ENCODE results near the gene KRT38. TPM values are rescaled to one million over a fixed set of nuclear protein-coding genes. Genes with fewer than 3 reads are reported as not detected.
"Not testable (repeated sequence)": the region's sequence is repeated elsewhere in the genome, so short reads cannot be mapped to it uniquely, and the experiment has no call there.

The KRT38 gene
- total RNA-seq, 2 experiments from 2014 or later, result not detected

DNA sequence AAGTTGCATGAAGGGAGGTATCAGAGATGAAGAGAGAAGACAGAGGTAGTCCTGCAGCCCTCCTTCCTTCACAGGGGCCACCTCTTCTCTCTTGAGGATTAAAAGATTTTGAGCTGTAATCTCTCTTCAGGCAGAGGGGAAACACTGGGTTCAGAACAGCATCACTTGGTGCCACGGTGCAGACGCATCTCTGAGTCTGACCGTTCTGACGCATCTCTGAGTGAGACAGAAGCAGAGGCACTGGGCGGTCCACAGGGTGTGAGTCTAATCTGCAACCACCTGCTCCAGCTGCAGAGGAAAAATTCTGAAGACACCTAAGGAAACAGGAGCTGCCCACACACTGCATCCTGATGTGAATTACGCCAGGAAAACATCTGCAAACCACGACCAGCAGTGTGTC lies 11.1 kb downstream of the KRT38 start:
- Mint-ChIP-seq H3K36me3 (no peaks in the 10 kb centered on the region), H3K9me3 (ENCODE audit: low read depth) (no peaks in the 10 kb centered on the region)
- CTCF ChIA-PET, result no interaction called here

DNA sequence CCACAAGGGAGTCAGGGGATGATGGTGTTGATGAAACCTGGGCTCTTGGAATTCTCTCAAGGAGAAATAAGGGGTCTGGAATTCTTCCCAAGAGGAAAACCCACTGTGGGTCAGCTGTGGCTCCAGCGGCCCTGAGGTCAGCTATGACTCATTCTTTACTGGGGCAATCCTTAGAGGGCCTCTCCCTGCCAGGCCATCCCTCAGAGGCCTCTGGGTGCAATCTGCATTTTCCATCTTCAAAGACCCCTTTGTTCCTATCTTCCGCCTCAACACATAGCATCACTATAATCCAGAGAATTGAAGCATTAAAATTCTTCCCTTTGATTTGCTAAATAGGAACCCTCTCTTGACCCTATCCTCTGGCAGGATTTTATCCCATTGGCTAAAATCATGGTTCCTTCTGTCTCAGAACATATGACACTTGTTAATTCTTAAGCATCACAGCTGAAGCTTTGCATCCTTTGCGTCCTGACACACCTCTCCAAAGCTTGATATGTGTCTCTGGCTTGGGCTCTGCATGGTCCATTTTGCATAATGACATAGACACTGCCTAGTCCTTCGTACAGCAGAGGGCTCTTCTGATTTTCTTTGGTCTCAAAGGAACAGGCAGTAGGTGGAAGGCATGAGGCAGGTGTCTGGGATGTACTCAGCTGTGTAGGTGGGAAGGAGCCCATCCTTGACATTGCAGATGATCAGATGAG lies 12.0 kb downstream of the KRT38 start:
- no peak overlapping the region for H3K27ac Mint-ChIP-seq
- no peaks in the 10 kb centered on the region for H3K9me3 Mint-ChIP-seq (ENCODE audit: low read depth)
- no peaks in the 10 kb centered on the region for H3K36me3 Mint-ChIP-seq
- H3K4me1 Mint-ChIP-seq, result no peaks in the 10 kb centered on the region
- CTCF ChIA-PET, result no interaction called here
- H3K4me3 Mint-ChIP-seq, result no peak overlapping the region
- no peak for DNase-seq
- peaks cover 10% of the 10 kb centered on the region for H3K27me3 Mint-ChIP-seq
- ATAC-seq, result no peak

More for the DNA sequence above, 11.1 kb downstream of the KRT38 start:
- ATAC-seq (no peak), DNase-seq (no peak)
- Mint-ChIP-seq H3K27ac (no peak overlapping the region), H3K4me3 (no peak overlapping the region), H3K4me1 (no peaks in the 10 kb centered on the region), H3K27me3 (peaks cover 10% of the 10 kb centered on the region)

GRCh38 chr17:41424111-41424635 lies 16.6 kb downstream of the KRT38 start, which contains the start of gene KRT37:
TSS of gene KRT37 (minus strand) at chr17:41424585. CDS start at chr17:41424523, 62 bp downstream.
- no peak within 1 kb of the TSS for H3K4me3 Mint-ChIP-seq
- no peak within 1 kb of the TSS for H3K27ac Mint-ChIP-seq
- CTCF ChIA-PET, result no interaction called here
- H3K9me3 Mint-ChIP-seq (ENCODE audit: low read depth), result no peaks in the 10 kb centered on the region
- no peak for DNase-seq
- H3K27me3 Mint-ChIP-seq, result peaks cover 4% of the 10 kb centered on the region
- no peaks in the 10 kb centered on the region for H3K36me3 Mint-ChIP-seq
- ATAC-seq, result no peak
- H3K4me1 Mint-ChIP-seq, result no peaks in the 10 kb centered on the region

- not testable (repeated sequence) for H3K4me3 Mint-ChIP-seq; H3K9me3 Mint-ChIP-seq (ENCODE audit: low read depth); DNase-seq; H3K27me3 Mint-ChIP-seq; H3K36me3 Mint-ChIP-seq; ATAC-seq; H3K4me1 Mint-ChIP-seq; H3K27ac Mint-ChIP-seq
- CTCF ChIA-PET, result interaction anchor here (0.6 kb wide), 1 partner anchor 12 kb away, joined by 4 read pairs; no protein-coding TSS in a partner anchor
Observed at GRCh38 chr17:41422586-41422985, 18.2 kb downstream of the KRT38 start.

- H3K27me3 Mint-ChIP-seq, result no peaks in the 10 kb centered on the region
- no peak overlapping the region for H3K27ac Mint-ChIP-seq
- ATAC-seq (no peak), DNase-seq (no peak)
- no peaks in the 10 kb centered on the region for H3K9me3 Mint-ChIP-seq (ENCODE audit: low read depth)
- H3K4me1 Mint-ChIP-seq, result no peaks in the 10 kb centered on the region
- CTCF ChIA-PET, result no interaction called here
- no peak overlapping the region for H3K4me3 Mint-ChIP-seq
- no peaks in the 10 kb centered on the region for H3K36me3 Mint-ChIP-seq
Observed at GRCh38 chr17:41421617-41422016, 19.2 kb downstream of the KRT38 start.

- Mint-ChIP-seq H3K4me1 (no peaks in the 10 kb centered on the region), H3K27ac (no peak overlapping the region), H3K4me3 (no peak overlapping the region), H3K36me3 (no peaks in the 10 kb centered on the region), H3K27me3 (no peaks in the 10 kb centered on the region), H3K9me3 (ENCODE audit: low read depth) (no peaks in the 10 kb centered on the region)
- ATAC-seq (no peak), DNase-seq (no peak)
- CTCF ChIA-PET, result no interaction called here
Observed at GRCh38 chr17:41421116-41421515, 19.7 kb downstream of the KRT38 start.

GRCh38 chr17:41420134-41420533 lies 20.6 kb downstream of the KRT38 start:
- no peak for ATAC-seq
- no peaks in the 10 kb centered on the region for H3K4me1 Mint-ChIP-seq
- DNase-seq, result no peak
- H3K9me3 Mint-ChIP-seq (ENCODE audit: low read depth), result no peaks in the 10 kb centered on the region
- H3K27me3 Mint-ChIP-seq, result no peaks in the 10 kb centered on the region
- H3K27ac Mint-ChIP-seq, result no peak overlapping the region
- CTCF ChIA-PET, result no interaction called here
- H3K4me3 Mint-ChIP-seq, result no peak overlapping the region
- no peaks in the 10 kb centered on the region for H3K36me3 Mint-ChIP-seq

DNA sequence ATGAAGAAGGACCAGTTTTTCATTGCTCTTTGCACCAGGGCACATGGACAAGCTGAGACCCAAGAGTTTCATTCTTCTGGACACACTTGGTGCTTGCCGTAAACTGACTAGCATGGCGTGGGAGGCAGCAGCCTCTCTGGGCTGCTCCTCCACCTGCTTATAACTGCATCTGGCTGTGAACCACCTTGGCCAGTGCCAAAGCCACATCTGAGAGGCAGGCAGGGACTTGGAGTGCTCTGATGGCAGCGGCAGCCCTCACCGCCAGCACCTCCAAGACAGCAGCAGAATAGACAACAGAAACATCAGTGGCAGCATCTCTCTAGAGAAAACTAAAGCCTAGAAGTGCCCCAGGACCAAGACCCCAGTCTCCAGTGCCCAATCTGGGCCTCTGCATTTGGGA lies 21.1 kb downstream of the KRT38 start:
- DNase-seq, result no peak
- no peaks in the 10 kb centered on the region for H3K9me3 Mint-ChIP-seq (ENCODE audit: low read depth)
- H3K4me1 Mint-ChIP-seq, result no peaks in the 10 kb centered on the region
- ATAC-seq, result no peak
- CTCF ChIA-PET, result no interaction called here
- H3K27me3 Mint-ChIP-seq, result no peaks in the 10 kb centered on the region
- H3K4me3 Mint-ChIP-seq, result no peak overlapping the region
- no peak overlapping the region for H3K27ac Mint-ChIP-seq
- no peaks in the 10 kb centered on the region for H3K36me3 Mint-ChIP-seq

DNA sequence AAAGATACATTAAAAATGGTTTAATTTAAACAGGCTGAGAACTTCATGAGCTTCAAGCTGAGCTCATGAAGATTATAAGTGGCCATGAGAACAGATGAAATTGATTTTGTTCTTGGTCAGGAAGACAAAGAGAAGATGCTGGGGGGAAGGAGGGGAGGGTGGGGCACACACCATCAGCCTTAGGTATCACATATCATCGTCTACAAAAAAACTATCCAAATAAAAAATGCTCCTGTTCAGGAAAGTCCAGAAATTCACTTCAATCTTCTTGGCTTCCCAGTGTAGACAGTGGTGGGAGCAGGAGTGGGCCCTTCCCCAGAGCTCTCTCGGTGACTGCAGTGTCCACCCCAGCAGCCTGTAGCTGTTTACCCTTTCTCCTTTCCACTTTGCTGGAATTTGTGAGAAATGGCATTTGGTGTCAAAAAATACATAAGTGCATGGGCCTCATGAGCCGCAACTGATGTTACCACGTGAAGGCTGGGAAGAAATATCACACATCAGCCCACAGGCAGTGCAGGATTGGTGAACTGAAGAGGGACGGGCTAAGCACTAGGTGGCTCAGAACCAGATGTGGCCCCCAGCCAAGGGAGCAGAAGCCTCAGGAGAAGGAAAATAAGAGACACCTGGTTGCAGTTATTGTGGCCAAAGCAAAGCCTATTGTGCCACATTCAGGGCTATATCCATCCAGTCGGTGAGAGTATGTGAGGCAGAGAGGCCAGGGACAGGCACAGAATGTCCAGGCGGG lies 22.5 kb downstream of the KRT38 start:
- no peaks in the 10 kb centered on the region for H3K9me3 Mint-ChIP-seq (ENCODE audit: low read depth)
- H3K36me3 Mint-ChIP-seq, result no peaks in the 10 kb centered on the region
- H3K27me3 Mint-ChIP-seq, result no peaks in the 10 kb centered on the region
- ATAC-seq, result no peak
- CTCF ChIA-PET, result interaction anchor here (1.2 to 1.5 kb wide), 2 partner anchors 110 to 131 kb away, joined by 3 to 4 read pairs; partner anchors contain the start of gene KRT19
- H3K4me1 Mint-ChIP-seq, result no peaks in the 10 kb centered on the region
- no peak for DNase-seq
- no peak overlapping the region for H3K4me3 Mint-ChIP-seq
- H3K27ac Mint-ChIP-seq, result no peak overlapping the region

- CTCF ChIA-PET, result interaction anchor here (1.2 to 1.6 kb wide), 3 partner anchors 110 to 245 kb away, joined by 3 to 4 read pairs (median 3); partner anchors contain the start of gene KRT19
- ATAC-seq (no peak), DNase-seq (no peak)
- H3K27me3 Mint-ChIP-seq, result no peaks in the 10 kb centered on the region
- no peak overlapping the region for H3K4me3 Mint-ChIP-seq
- H3K36me3 Mint-ChIP-seq, result no peaks in the 10 kb centered on the region
- no peaks in the 10 kb centered on the region for H3K9me3 Mint-ChIP-seq (ENCODE audit: low read depth)
- H3K27ac Mint-ChIP-seq, result no peak overlapping the region
- no peaks in the 10 kb centered on the region for H3K4me1 Mint-ChIP-seq
Observed at GRCh38 chr17:41417576-41418015, 23.2 kb downstream of the KRT38 start.

DNA sequence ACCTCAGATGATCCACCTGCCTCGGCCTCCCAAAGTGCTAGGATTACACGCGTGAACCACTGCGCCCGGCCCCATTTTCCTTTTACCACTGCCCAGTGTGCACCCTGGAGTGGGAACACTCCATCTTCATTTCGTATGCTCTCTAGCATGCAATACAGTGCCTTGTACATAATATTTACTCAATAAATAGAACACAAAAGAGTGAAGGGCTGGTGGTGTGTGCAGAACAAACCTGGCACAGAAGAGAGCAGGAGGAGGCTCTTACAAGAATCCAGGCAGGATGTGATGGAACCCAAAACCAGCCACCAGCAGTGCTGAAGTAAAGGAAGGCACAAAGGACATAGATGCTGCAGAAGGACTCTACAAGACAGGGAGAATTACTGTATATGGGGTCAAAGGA lies 23.7 kb downstream of the KRT38 start:
- no peak for ATAC-seq
- DNase-seq, result no peak
- H3K27me3 Mint-ChIP-seq, result no peaks in the 10 kb centered on the region

DNA sequence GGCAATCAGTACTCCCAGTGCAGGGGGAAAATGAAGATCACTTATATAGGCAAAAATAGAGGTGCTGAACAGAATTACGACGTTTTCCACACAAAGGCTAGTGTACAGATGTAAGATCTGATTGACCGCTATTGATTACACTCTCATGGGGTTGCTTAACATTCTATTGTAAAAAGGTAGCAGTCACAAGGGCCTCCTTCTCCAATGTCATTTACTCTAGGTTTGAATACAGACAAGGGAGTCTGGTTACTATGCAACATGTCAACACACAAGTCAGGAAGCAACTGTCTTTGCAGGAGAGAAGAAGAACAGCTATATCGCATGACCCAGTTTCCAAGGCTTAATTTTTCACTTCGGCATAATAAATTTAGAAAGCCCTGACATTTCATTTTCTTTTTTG lies 24.3 kb downstream of the KRT38 start:
- ATAC-seq, result no peak
- H3K27ac Mint-ChIP-seq, result no peak overlapping the region
- H3K4me3 Mint-ChIP-seq, result no peak overlapping the region
- no peaks in the 10 kb centered on the region for H3K4me1 Mint-ChIP-seq
- no peaks in the 10 kb centered on the region for H3K36me3 Mint-ChIP-seq
- CTCF ChIA-PET, result interaction anchor here (1.6 kb wide), 1 partner anchor 246 kb away, joined by 3 read pairs; no protein-coding TSS in a partner anchor
- H3K9me3 Mint-ChIP-seq (ENCODE audit: low read depth), result no peaks in the 10 kb centered on the region
- H3K27me3 Mint-ChIP-seq, result peaks cover 2% of the 10 kb centered on the region
- no peak for DNase-seq

More for the DNA sequence above, 23.7 kb downstream of the KRT38 start:
- Mint-ChIP-seq H3K27ac (no peak overlapping the region), H3K4me1 (no peaks in the 10 kb centered on the region), H3K36me3 (no peaks in the 10 kb centered on the region), H3K9me3 (ENCODE audit: low read depth) (no peaks in the 10 kb centered on the region), H3K4me3 (no peak overlapping the region)
- CTCF ChIA-PET, result interaction anchor here (1.5 to 1.6 kb wide), 2 partner anchors 132 to 246 kb away, joined by 3 to 4 read pairs; no protein-coding TSS in a partner anchor

GRCh38 chr17:41415833-41416335 lies 24.9 kb downstream of the KRT38 start:
- CTCF ChIA-PET, result interaction anchor here (0.9 to 1.6 kb wide), 2 partner anchors 232 to 247 kb away, joined by 3 read pairs; no protein-coding TSS in a partner anchor
- no peaks in the 10 kb centered on the region for H3K36me3 Mint-ChIP-seq

More at GRCh38 chr17:41415833-41416335, 24.9 kb downstream of the KRT38 start:
- Mint-ChIP-seq H3K27ac (no peak overlapping the region), H3K9me3 (ENCODE audit: low read depth) (no peaks in the 10 kb centered on the region), H3K4me3 (no peak overlapping the region), H3K27me3 (peaks cover 2% of the 10 kb centered on the region), H3K4me1 (no peaks in the 10 kb centered on the region)
- ATAC-seq, result no peak
- no peak for DNase-seq

Measured in activated CD8-positive, alpha-beta memory T cell treated with anti-CD3 and anti-CD28 coated beads, Interleukin-2, amount 10 ng/mL, durations not matched to agents 7 days and 5 days (primary cell).